ENCODE data around the gene LRRC4C. TPM values are rescaled to one million over a fixed set of nuclear protein-coding genes. Genes with fewer than 3 reads are reported as not detected.

The LRRC4C gene
- total and polyA plus RNA-seq, 10 of the 15 experiments (the other 5 are each of a cell fraction or from before 2014, with no cell fraction given) = 1.5 TPM; not detected in 9

DNA sequence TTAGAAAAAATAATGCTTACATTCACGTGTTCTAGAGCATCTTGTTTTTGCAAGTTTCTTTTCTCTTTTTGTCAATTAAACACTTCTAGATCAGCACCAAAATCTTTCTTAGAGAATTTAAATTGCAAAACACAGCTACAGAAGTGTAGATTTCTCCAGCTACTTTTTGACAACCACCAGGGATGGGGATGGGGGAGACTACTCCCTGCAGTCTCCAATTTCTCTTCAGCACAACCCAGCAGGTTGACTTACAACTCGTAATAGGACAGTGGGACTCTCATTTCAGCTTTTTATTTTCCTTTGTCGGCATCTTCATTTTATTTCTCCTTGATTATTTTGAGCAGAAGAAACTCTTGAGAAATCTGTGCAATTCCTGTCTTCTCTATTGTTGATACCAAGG, 441.2 kb downstream of the LRRC4C start:
- RAD21 ChIA-PET (ENCODE audit: unreplicated experiment) = no interaction called here
- no peak for ATAC-seq
- no TSS peak for BruUV-seq (replicated peaks)
- no peak for FAIRE-seq
- Histone ChIP-seq H3K9me3 (replicated peaks; ENCODE audit: control insufficient read depth, insufficient read depth, low read length) (no peaks in the 10 kb centered on the region), H3K36me3 (ENCODE audit: control insufficient read depth in 2 of 2, insufficient read depth in 2 of 2, low read length in 1 of 2) (no peaks in the 10 kb centered on the region), H3K27me3 (replicated peaks in 1 of 2; ENCODE audit: control insufficient read depth in 2 of 2, insufficient read depth in 2 of 2, low read length in 1 of 2) (no peaks in the 10 kb centered on the region), H3K4me1 (ENCODE audit: control insufficient read depth, insufficient read depth, low read length) (no peaks in the 10 kb centered on the region), H3K4me2 (ENCODE audit: control insufficient read depth, insufficient read depth) (no peak overlapping the region), H4K20me1 (ENCODE audit: control insufficient read depth, insufficient read depth) (no peaks in the 10 kb centered on the region), H3K79me2 (ENCODE audit: control insufficient read depth, insufficient read depth, low read length) (no peaks in the 10 kb centered on the region), H3K9ac (ENCODE audit: control insufficient read depth, insufficient read depth, low read length) (no peak overlapping the region), H3K4me3 (no peak overlapping the region), H2AFZ (ENCODE audit: control insufficient read depth, low read depth, low read length) (no peak overlapping the region), H3K27ac (ENCODE audit: control insufficient read depth, insufficient read depth) (no peak overlapping the region)
- intact Hi-C loops (cut with micrococcal nuclease; ENCODE audit: unreplicated experiment) = no loop called here
- CTCF ChIA-PET = no interaction called here
- SMC1A ChIA-PET (ENCODE audit: uncharacterized antibody, unreplicated experiment) = no interaction called here
- no peak for DNase-seq (ENCODE audit: low read depth, low spot score)
- WGBS (ENCODE audit: insufficient coverage, insufficient replicate concordance, low lambda C conversion rate, missing lambda C conversion rate) = 0% methylated on average over 3 of the region's 3 CpGs
- in situ Hi-C loops (cut with MboI) = no loop called here
- POLR2A ChIA-PET = no interaction called here
- no peak for TF ChIP-seq ASH2L (IDR thresholded peaks at IDR 0.05; ENCODE audit: borderline replicate concordance, low read depth)
- TF ChIP-seq BACH1 (IDR thresholded peaks at IDR 0.05; ENCODE audit: borderline replicate concordance) = no peak
- no peak for TF ChIP-seq DPF2 (IDR thresholded peaks at IDR 0.05)
- TF ChIP-seq NRF1 (conservative IDR thresholded peaks at IDR 0.05; ENCODE audit: low read depth, low read length) = no peak
- no peak for TF ChIP-seq RELB (IDR thresholded peaks at IDR 0.05; ENCODE audit: low read depth)
- TF ChIP-seq CTCF (IDR thresholded peaks at IDR 0.05 in 2 of 3, conservative IDR thresholded peaks at IDR 0.05 in 1 of 3; ENCODE audit: control insufficient read depth in 2 of 3, extremely low read depth in 1 of 3, insufficient read depth in 1 of 3, low read depth in 3 of 3, low read length in 3 of 3) = no peak
- no peak for TF ChIP-seq ZNF24 (IDR thresholded peaks at IDR 0.05)
- TF ChIP-seq MEF2B (IDR thresholded peaks at IDR 0.05; ENCODE audit: partially characterized antibody, poor library complexity, severe bottlenecking) = no peak
- TF ChIP-seq, protein P1, sequence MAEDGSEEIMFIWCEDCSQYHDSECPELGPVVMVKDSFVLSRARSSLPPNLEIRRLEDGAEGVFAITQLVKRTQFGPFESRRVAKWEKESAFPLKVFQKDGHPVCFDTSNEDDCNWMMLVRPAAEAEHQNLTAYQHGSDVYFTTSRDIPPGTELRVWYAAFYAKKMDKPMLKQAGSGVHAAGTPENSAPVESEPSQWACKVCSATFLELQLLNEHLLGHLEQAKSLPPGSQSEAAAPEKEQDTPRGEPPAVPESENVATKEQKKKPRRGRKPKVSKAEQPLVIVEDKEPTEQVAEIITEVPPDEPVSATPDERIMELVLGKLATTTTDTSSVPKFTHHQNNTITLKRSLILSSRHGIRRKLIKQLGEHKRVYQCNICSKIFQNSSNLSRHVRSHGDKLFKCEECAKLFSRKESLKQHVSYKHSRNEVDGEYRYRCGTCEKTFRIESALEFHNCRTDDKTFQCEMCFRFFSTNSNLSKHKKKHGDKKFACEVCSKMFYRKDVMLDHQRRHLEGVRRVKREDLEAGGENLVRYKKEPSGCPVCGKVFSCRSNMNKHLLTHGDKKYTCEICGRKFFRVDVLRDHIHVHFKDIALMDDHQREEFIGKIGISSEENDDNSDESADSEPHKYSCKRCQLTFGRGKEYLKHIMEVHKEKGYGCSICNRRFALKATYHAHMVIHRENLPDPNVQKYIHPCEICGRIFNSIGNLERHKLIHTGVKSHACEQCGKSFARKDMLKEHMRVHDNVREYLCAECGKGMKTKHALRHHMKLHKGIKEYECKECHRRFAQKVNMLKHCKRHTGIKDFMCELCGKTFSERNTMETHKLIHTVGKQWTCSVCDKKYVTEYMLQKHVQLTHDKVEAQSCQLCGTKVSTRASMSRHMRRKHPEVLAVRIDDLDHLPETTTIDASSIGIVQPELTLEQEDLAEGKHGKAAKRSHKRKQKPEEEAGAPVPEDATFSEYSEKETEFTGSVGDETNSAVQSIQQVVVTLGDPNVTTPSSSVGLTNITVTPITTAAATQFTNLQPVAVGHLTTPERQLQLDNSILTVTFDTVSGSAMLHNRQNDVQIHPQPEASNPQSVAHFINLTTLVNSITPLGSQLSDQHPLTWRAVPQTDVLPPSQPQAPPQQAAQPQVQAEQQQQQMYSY (CRISPR knock-in tag; IDR thresholded peaks at IDR 0.05) = no peak
- TF ChIP-seq IRF3 (IDR thresholded peaks at IDR 0.05) = no peak
- TF ChIP-seq SMARCA5 (IDR thresholded peaks at IDR 0.05) = no peak
- TF ChIP-seq, protein P2, sequence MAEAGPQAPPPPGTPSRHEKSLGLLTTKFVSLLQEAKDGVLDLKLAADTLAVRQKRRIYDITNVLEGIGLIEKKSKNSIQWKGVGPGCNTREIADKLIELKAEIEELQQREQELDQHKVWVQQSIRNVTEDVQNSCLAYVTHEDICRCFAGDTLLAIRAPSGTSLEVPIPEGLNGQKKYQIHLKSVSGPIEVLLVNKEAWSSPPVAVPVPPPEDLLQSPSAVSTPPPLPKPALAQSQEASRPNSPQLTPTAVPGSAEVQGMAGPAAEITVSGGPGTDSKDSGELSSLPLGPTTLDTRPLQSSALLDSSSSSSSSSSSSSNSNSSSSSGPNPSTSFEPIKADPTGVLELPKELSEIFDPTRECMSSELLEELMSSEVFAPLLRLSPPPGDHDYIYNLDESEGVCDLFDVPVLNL (IDR thresholded peaks at IDR 0.05; ENCODE audit: low read depth, low read length) = no peak
- no peak for TF ChIP-seq BHLHE40 (IDR thresholded peaks at IDR 0.05; ENCODE audit: borderline replicate concordance in 1 of 2, low read depth in 2 of 2, low read length in 1 of 2)
- no peak for TF ChIP-seq USF1 (IDR thresholded peaks at IDR 0.05; ENCODE audit: borderline replicate concordance, extremely low read length, insufficient read depth, low read depth, low read length)
